ELF-1 (cell line): ENCODE measurements around the gene LAMA3.

ENCODE experiments used
- DNase-seq: peaks from one replicate; pipeline ENCODE4 v3.0.0-alpha.2; 2016; ENCODE audit warnings: low read depth, low spot score

The LAMA3 gene

DNA sequence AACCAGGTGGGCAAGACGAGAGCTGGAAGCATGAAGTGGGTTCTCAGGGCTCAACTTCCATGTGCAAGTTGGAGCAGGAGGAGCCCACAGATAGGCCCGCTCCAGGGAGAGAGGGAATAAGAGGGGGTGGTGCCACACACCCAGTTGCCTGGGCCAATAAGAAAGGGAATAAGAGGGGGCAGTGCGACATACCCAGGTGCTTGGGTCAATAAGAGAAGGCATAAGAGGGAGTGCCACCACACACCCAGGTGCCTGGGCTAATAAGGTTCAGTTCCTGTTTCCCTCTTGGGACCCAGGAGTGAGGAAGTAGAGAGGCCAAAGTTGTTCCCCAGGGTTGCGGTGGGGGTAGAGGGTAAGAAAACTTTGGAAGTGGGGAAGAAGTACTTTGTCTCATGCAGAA, 127.5 kb downstream of the LAMA3 start:
- no peak for DNase-seq

DNA sequence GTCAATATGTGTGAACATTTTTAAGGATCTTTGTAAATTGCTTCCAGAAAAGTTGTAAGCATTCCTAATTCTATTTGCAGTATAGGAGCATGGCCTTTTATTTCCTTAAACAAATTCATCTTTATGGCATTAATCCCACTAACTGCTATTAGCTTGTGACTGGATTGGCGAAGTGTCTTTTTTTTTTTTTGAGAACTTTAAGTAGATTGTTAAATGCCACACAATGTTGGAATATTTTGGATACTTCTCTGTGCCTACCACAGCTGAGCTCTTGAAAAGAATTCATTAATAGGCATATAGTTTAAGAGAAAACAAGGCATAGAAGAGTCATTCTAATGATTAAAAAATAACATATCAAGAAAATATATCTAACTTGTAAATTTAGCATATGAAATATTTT, 129.7 kb downstream of the LAMA3 start:
- DNase-seq = no peak

DNA sequence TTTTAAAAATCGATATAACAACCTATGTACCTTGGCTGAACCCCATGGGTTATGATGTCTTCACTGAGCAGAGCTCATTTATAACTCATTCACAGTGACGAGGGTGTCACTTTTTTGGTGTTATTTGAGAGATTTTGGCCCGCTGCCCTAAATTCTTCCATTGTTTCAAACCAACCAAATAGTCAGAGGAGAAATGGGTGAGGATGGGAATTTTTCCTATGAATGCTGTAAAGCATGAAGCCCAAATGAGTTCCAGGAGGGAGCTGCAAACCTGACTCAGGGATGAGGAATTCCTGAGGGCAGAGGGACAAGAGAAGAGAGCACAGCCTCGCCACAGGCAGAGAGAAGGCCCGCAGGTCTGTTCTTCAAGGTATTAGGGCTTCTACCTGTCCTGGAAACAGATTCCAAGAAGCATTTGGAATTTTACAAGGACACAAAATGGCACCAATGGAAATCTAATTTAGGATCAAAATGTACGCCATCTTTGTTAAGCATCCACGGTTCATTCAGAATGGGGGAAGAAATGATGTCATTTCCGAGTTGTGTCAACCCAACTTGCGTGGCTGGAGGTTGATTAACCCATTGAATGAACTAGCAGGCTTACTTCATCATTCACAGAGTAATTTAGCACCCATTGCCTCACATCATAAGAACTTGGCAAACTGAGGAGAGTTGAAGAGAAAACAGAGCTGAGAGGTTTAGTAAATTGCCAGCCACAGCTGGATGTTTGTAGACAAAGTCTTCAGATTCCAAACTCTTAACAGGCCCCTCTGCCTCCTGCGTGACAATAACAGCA, 133.5 kb downstream of the LAMA3 start:
- DNase-seq = no peak

DNA sequence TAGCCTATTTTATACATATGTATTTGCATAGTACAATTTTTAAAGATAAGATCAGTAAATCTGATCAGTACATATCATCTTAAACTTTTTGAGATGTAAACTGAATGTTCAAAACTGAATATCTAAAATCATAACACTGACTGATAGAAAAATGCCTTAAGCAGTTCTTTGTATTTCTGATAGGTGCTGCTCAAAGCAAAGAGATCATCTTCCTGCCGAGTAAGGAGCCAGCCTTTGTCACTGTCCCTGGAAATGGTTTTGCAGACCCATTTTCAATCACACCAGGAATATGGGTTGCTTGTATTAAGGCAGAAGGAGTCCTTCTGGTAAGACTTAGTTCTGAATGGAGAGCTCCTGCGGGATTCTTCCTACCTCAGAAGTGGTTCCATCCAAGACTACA, 135.0 kb downstream of the LAMA3 start:
- DNase-seq = no peak

DNA sequence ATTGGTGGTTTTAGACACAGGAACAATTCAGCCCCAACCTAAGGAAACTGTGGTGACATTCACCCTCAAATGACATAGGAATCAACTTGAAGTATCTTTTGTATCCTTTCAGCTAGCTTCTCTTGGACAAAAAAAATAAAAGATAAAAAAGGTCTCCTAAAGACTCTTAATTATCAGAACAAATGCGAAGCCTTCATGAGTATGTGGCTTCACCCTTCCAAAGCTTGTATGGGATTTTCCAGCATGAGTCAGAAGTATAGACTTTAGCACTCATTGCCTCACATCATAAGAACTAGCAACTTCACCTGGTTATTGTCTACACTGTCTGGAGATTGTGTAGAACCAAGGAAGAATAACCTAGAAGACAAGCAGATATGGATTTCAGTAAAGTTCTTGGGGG, 135.4 kb downstream of the LAMA3 start:
- no peak for DNase-seq

DNA sequence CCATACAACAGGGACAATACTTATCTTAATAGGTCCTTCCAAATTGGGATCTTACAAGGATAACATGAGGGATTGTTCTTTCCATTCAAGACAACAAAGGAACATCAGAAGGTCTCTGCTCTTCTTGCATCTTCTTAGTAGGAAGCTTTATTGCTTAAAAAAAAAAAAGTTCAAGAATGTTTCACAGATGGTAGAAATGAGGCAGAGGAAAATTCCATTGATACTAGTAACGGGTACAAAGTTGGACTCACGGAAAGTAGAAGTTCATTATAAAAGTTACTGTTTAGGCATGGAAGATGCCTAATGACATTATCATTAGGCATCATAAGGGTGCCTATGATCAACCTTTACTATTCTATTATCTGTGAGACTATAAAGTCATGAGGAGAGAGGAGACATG, 136.2 kb downstream of the LAMA3 start:
- no peak for DNase-seq

DNA sequence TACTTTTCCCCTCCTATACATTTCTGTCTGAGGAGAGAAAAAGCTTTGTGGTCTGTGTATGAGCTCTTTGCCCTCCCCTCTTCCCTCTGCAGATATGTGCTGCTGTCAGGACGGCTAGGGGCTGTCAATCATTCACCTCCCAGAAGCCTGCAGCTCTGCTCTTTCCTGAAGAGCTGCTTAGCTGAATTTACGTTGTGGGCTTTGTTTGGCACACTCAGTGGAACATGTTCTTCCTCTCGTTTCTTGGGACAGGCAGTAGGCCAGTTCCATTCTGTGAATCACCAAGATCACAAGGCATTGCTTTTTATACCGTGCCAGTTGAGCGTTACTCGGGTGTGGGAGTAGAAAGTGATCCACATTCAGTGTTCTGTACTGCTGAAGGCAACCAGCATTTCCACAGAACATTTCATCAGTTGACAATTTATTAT, 136.7 kb downstream of the LAMA3 start:
- no peak for DNase-seq

DNA sequence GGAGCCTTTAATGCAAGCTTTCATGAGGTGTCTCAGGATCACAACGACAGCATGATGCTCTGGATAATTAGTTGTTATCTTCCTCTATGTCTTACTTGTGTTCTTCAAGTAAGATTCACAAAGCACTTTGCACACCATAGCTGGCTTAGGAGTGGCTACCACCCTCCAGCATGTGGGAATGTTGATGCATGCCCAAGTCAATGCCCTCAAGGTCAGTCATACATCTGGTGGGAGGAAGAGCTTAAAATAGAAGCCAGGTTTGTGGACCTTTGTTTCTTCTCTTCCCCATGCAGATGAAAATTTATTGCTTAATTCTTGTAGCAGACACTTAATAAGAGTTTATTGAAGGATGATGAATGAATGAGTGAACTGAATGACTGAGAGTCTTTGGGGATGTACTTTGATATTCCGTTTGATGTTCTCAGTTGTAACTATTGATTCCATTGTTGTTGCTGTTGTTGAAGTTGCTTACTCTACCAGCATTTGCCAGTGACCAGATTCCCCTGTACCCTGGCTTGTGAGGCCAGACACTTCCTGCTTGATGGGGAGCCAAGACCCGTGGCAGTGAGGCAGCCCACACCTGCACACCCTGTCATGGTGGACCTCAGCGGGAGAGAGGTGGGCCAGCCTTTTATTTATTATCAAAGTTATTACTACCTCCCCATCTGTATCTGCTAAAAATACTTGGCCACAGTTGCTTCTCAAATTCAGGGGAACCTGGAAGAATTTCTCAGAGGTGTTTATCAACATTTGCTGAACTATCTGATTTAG, 137.8 kb downstream of the LAMA3 start:
- DNase-seq = no peak

DNA sequence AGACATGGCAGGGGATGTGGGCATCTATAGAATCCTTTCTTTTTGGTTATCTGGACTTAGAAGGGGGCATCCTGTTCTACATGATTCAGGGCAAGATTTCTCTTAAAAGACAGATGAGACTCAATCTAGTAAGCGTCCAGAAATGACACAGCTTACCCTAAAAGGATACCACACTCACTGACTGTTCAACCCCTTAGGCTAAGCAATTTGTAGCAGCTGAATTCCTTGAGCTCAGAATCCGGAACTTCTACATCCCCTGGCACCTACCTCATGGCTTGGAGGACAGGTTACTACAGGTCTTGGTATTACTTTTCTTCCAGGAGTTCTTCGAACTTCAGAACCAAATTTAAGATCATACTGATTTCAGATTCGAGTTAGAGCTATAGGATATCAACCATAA, 138.4 kb downstream of the LAMA3 start:
- DNase-seq = no peak

DNA sequence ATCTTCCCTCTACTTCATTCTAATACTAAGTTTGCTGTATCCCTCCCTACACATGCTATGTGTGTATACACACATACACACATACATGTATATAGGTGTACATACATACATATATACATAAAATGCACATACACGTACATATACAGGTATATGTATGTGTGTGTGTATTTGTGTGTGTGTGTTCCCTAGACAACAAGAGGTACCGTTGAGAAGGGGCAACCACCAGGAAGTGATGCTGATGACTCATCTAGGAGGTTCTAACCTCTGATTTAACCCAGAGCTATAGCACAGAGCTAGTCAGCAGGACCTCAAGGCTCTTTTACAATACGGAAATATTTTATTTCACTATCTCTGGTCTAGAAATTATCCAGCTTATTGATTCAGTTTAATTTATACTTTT, 139.2 kb downstream of the LAMA3 start:
- DNase-seq = no peak

DNA sequence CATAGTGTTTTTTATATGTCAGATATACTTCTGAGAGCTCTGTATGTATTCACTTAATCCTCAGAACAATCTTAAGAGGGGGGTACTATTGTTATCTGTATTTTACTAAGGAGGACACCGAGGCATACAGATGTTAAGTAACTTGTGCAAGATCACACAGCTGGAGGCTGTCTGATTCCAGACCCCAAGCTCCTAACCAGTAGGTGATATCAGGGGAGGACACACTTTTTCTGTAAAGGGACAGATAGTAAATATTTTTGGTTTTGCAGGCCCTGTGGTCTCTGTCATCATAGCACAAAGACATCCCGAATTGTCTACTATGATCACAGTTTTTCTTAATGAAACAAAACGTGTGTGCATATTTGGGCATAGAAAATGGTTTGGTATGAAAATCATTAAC, 143.7 kb downstream of the LAMA3 start:
- DNase-seq = no peak

DNA sequence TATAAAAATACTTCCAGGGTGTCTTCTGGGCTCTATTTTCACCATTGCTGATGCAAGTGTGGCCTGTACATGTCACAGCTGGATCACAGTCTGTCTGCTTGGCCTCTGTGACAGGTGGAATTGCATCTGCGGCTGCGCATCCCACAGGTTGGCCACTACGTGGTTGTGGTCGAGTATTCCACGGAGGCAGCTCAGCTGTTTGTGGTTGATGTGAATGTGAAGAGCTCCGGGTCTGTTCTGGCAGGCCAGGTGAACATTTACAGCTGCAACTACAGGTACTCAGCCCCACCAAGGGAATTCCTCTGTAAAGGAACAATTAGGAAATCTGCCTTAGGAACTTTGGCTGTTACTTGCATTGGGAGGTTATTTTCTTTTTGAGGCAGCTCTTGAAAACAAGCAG, 144.5 kb downstream of the LAMA3 start:
- DNase-seq = peak; percentile 17

DNA sequence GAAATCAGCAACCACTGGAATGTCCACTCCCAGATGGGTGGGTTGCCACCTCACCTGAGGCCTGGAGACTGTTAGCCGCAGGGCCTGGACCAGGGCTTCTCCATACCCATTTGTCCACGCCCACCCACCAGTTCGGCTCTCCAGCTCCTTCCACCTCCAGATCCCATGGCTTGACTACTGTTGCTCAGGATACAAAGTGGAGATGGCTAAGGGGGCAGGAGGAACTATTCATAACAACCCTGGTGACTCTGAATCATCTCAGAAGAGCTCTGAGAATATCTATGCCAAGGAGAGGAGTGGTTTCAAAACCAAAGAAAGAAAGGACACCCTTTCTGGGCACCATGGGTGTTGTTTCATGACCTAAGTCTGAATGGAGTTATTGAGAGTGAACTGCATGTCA, 145.8 kb downstream of the LAMA3 start:
- DNase-seq = no peak

DNA sequence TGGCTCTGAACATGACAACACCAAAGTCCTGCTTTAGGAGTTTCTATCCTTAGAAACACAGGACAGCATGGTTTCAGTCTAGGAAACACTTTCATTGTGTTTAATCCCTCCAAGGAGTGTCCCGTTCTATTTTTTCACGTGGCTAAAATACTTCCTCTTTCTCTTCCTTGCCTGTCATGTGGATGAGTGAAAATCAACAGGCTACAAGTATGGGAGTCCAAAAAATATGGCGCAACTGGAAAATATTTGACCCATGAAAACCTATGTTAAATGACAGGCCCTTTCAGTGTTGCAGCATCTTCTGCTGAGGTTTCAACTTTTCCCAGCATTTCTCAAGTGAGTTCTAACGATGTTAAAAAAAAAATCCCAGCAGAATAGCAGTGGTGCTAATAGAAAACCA, 146.3 kb downstream of the LAMA3 start:
- DNase-seq = no peak

DNA sequence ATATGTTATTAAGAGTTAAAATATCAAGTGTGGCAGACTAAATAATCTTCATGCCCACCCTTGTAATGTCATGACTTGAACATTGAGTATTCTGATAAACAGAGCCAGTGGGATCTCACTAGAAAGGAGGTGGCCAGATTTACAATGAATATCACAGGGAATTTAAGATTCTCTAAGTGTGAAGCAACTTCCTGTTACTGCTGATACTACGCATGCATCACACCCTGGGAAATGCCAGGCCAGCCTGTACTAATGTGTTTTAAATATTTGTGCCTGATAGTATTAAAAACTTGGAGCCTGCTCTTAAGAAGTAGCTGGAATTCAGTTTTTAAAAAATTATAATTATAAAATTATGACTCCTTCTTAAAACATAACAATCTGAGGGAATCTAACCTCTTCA, 148.3 kb downstream of the LAMA3 start:
- DNase-seq = no peak

DNA sequence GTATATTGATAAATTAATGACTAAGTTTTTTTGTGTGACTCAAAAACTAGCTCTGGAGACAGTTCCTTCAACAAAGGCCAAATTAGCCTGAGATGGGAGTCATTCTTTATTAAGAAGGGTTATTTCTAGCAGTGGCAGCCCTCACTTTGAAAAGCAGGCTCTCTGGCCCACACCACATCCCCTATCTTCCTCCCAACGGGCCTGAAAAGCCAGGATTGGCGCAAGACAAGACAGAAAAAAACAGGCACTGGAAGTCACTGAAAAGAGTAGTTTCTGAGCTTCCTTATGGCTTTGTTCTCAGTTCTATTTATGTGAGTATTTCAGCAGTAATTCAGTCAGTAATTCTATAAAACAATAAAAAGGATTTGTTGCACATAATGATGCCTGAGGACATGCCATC, 149.0 kb downstream of the LAMA3 start:
- DNase-seq = no peak

DNA sequence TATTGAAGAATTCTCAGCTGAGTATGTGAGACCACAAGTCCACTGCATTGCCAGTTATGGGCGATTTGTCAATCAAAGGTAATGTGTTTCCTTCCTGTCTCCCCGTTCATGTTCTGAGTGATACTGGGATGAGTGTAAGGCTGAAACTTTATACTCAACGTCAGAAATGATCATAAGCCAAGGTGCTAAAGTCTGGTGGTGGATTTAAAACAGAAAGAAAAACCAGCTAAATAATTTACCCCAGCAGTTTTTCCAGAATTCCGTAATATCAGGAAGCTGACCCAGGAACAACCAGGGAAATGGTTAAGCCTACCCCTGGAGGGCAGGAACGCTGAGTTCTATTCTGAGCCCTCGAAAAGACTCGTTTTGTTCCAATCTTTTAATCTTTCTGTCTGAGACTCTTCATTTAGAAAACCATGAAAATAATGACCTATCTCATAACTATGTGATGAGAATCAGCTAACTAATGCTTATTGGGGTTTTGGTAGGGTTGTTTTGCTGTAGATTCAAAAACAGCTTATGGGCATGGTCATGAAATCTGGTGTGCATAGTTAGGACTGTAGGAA, 149.6 kb downstream of the LAMA3 start:
- DNase-seq = no peak

DNA sequence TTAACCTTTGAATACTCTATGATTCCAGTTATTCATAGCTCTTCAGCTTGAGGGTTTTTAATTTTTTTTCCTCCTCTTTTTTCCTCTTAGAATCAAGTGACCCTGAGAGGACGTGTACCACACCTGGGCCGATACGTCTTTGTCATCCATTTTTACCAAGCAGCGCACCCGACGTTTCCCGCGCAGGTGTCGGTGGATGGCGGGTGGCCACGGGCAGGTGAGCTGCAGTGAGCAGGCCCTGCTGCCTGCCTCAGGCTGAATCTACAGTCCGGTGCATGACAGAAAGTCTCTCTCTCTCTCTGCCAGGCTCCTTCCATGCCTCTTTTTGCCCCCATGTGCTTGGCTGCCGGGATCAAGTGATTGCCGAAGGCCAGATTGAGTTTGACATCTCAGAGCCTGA, 153.1 kb downstream of the LAMA3 start:
- DNase-seq = no peak

DNA sequence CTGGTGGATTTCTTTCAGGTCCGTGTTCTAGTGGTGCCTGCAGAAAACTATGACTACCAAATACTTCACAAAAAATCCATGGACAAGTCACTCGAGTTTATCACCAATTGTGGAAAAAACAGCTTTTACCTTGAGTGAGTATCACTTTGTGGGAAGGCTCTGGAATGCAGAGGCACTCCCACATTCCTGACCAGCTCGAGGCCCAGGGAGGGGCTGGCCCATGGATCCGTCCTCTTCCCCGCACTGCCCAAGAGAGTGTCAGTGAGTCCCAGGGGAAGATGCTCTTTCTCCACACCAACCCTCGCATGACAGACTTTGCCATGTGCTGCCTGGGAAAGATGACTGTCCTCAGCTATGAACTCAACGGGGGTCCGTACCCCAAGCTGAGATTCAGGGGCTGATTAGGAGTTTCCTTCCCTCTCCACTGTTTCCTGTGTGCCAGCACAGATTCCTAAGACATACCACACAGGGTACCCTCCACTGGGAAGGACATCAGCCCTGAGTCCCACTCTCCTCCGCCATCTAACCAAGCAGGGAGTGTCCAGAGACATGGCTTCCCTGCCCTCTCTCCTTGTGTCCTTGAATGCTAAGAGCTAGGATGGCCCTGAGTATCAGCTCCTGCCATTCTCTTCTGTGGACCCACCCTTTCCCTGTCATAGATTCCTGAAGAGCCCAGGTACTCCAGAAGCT, 155.9 kb downstream of the LAMA3 start:
- DNase-seq = peak; percentile 42

DNA sequence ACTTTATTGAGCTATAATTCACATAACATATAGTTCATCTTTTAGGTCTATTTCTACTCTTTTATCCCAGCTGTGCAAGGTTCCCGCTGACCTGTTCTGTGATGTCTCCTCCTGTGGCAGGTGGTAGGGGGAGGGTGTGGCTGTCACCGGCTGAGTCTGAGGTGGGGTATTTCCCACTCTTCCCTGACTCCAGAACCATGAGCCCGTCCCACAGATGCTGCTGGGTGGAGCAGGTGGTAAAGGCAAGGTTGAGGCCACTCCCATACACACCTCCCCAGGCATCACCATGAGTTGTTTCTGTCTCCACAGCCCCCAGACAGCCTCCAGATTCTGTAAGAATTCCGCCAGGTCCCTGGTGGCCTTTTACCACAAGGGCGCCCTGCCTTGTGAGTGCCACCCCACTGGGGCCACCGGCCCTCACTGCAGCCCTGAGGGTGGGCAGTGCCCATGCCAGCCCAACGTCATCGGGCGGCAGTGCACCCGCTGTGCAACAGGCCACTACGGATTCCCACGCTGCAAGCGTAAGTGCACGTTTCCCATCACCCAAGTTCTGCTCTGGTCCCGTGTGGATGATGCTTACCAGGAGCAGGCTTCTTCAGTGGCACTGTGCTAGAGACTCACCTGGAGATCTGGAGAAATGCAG, 156.9 kb downstream of the LAMA3 start:
- no peak for DNase-seq

DNA sequence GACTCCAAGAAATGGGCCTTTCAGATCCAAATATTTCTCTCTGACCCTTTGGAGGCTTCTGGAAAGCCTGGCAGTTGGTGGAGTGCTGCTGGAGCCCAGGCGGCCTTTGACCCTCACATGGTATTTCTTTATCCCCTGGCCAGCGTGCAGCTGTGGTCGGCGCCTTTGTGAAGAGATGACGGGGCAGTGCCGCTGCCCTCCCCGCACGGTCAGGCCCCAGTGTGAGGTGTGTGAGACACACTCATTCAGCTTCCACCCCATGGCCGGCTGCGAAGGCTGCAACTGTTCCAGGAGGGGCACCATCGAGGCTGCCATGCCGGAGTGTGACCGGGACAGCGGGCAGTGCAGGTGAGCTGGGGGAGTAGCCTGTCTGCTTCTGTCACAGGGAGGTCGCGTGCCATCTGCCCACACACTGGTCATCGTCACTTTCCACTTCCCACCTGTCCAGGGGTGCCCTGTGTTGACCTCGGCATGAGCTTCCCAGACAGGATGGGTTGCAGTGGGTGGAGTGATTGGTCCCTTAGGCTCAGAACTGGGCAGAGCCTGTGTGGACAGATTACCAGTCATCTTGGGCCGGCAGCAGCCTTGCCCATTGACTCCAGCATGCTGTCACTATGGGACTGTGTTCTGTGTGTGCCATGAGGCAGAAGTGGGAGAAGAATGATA, 158.2 kb downstream of the LAMA3 start:
- no peak for DNase-seq
